GM19239 (cell line): Measurements from ENCODE around the gene TP53I13.

Source experiments
- DNase-seq: peaks from one replicate; pipeline ENCODE4 v3.0.0; 2011; ENCODE audit warnings: low spot score; ENCODE audit not compliant: insufficient read length
- FAIRE-seq: peaks from 2 replicates; lab custom pipeline; 2011; peaks lifted over from hg19 to GRCh38; lab: Jason Lieb, UNC

TP53I13 gene

DNA sequence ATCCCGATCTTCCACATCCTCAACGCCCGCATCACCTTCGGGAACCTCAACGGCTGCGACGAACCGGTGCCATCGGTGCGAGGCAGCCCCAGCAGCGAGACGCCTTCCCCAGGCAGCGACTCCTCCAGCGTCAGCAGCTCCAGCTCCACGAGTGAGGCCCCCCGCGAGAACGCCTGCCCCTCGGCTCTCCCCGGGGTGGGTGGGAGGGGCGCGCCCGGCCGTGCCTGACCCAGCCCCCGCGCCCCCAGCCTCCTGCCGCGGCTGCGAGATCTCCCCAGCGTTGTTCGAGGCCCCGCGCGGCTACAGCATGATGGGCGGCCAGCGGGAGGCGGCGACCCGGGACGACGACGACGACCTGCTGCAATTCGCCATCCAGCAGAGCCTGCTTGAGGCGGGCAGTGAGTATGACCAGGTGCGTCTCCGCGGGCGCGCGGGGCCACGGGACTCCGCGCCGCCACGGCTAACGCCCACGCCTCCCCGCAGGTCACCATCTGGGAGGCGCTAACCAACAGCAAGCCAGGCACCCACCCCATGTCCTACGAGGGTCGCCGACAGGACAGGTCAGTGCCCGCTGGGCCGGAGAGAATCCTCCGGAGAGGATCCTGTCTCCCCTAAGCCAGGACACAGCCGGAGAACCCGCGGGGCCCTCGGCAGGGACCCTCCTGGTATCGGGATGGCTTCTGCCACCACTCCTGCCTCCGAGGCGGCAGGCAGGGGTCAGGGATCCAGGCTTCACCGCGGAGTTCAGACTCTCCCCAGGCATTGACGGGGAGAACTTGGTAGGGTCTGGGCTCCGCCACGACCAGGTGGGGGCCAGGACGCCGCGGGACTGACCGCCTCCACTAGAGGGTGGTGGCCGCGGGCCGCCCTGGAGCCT lies 44.1 kb downstream of the TP53I13 start:
- FAIRE-seq, result no peak
- DNase-seq, result no peak

DNA sequence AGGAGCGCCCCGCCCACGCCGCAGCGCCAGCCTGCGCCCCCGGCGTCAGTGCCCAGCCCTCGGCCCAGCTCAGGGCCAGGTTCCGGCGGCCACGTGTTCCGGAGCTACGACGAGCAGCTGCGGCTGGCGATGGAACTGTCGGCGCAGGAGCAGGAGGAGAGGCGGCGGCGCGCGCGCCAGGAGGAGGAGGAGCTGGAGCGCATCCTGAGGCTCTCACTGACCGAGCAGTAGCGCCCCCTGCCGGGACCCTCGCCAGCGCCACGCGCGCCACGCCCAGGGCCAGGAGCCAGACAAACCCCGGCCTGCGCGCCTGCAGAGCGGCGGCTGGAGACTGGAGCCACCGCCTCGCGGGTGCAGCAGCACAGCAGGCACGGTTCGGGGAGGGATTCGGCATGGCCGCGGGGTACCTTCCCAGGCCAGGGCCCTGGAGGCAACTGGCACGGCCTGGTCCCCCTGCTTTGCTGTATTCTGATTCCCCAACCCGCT lies 44.9 kb downstream of the TP53I13 start:
- DNase-seq (peak; percentile 81), FAIRE-seq (peak; percentile 28)

DNA sequence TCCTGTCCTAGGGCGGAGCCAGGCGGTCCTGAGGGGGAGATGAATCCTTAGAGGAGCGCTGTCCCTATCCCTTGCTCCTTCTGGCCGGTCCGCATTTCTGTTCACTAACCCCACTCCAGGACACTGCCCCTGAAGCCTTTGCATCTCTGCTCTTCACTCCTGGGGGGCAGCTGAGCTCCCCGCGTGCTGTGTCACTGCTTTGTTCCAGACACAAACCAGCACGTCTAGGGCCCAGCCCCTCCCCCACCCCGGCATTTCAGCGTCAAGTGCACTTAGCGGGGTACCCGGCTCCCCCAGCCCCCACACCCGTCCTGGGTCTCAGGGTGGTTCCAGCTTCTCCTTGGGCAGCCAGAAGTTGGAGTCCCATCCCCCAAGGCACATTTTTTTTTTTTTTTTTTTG lies 45.4 kb downstream of the TP53I13 start:
- no peak for FAIRE-seq
- no peak for DNase-seq

DNA sequence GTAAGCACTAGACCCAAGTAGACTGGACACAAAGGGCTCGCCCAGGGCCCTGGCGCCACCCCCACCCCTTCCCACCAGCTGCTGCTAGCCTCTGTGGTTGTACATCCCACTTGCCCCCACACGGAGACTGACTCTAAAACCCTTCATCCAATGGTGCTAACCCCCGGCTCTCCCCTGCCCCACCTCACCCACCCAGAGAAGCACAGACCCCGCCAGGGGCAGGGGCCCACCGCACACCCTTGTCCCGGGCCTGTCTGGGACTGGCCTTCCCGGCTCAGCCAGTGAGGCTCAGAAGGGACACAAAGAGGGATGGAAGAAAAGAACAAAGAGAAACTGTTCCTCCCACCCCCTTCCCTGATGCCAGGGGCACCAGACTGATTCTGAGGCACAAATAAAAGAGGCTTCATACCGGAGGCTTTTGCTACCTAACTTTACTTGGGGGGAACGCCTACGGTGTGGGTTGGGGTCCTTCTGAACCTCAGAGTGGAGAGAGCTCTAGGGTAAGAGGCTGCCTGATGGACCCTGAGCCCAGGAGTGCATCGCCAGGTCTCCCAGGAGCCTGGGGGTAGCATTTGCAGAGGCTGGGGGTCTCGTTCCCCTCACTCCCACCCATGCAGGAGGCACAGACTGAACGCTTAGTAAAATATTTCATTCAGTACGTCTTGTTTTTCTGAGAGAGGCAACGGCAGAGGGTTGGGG lies 46.0 kb downstream of the TP53I13 start:
- no peak for FAIRE-seq

DNA sequence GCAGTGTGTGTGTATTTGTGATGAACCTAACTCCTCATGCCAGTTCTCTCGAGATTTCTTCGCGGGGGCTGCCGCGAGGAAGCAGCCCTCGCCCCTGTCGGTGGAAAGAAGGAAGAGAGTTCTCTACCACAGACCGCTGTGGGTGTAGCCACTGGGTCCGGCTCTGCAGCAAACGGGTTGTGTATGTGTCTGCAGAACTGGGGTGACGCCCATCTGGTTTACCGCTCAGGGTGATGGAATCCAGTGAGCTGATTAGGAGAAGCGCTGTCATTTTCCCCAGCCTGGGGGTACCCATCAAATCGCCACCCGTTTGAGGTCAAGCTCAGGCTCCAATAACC lies 46.5 kb downstream of the TP53I13 start:
- DNase-seq (no peak), FAIRE-seq (no peak)

More for the DNA sequence above, 46.0 kb downstream of the TP53I13 start:
- no peak for DNase-seq

DNA sequence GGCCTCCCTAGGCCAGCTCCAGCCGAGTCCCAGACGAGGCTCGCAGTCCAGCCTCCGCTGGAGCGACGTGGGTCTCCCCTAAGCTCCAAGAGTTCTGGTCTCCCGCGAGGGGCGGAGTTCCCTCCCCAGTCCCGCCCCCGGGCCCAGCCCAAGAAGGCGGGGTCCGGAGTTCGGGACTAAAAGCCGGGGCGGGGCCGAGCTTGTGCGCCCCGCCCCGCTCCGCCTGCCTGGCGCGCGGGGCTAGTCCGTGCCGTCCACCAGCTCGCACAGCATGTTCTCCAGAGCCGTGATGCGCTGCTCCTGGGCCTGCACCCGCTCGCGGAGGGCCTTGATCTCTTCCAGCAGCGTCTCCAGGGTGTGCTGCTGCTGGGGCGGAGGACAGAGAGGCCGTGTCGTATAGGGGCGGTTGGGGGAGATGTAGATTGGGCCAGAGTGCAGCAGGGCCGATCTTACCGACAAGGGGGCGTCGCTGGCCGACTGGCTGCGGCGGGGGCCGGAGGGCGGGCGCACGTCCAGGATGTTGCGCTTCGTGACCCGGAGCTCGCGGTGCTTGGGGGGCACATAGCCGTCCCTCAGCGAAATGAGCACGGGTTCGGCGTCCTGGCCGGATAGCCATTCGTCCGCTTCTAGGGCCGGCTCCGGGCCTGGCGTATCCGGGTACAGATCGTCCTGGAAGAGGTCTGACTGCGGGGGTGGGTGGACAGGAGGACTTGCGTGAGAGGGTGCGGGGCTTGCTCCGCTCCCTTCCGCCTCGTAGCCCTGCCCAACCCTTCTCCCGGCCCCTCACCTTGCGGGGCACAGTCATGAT lies 47.2 kb downstream of the TP53I13 start:
- FAIRE-seq, result peak; percentile 95

DNA sequence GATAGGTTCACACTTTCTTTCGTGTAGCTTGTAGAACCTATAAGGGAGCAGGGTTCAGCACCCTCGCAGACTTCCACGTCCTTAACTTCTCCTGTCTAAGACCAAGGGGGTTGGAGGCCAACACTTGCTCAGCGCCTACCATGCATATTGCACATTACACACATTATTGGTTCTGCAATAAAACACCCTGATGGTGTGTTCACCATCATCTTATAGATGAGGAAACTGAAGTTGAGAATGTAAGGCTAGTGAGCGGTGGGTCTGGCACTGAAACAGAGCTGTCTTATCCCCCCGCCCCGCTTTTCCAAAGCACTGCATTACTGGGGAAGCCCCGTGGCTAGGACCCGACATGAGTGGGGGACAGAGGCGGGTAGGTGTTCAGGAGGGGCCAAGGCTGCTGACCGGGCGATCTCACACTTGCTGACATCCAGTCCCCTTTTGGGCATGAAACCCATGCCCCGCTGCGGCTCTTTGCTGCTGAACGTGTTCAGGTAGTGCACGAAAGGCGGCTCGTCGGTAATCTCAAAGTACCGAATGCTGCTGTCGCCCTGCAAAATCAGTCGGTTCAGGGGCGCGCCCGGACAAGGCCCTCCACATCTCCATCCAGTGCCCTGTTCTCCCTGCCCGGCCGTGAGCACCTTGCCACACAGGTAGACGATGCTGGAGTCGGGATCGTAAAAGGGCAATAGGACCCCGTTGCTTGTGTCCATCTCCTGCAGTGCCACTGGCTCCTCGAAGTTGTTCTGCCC lies 48.0 kb downstream of the TP53I13 start:
- FAIRE-seq (peak; percentile 26), DNase-seq (no peak)

More for the DNA sequence above, 47.2 kb downstream of the TP53I13 start:
- peak; percentile 82 for DNase-seq

DNA sequence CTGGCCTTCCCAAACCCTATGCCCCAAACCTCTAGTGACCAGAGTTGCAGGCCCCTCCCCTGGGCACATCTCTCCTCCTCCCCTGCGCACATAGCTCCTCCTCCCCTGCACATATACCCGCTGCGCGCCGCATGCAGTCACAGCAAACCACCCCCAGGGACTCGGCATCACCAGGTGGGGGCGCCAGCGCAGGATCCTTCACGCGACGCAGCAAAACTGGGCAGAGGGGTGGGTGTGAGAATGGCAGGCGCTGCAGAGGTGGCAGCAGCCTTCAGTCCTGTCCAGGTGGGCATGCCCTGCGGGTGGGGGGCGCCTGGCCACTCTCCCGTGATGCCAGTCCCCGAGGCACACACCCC lies 48.6 kb downstream of the TP53I13 start:
- peak; percentile 83 for DNase-seq
- peak; percentile 97 for FAIRE-seq

DNA sequence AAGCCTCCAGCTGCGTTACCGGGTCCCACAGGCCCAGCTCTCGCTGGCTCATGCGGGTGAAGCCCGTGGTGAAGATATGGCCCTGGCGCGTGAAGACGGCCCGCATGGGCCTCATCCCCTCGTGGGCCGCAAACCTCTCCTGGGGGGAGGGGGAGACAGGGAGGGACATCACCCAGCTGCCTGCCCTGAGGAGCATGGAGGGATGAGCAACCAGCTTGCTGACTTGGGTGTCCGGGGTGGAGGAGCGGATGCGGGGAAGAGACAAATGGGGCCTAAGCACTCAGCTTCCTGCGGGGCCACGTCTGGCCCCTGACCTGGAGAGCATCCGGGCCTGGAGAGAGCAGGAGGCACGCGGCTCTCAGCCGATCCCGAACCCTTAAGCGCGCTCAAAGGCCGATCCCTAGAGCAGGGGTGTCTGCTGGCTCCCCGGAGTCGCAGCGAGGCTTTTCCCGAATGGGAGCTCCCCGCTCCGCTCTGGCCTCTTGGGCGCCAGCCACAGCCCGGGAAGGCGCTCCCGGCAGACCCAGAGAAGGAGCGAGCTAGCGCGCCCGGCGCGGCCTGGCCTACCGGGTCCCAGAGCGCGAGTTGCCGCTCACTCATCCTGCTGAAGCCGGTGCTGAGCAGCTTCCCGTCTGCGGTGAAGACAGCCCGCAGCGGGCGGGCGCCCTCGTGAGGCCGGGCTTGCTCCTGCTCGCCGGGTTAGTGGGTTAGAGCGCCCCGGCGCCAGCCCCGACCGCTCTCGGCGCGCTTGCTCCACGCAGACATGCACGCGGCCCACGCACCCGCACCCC lies 49.2 kb downstream of the TP53I13 start:
- peak; percentile 88 for FAIRE-seq
- DNase-seq, result peak; percentile 64

DNA sequence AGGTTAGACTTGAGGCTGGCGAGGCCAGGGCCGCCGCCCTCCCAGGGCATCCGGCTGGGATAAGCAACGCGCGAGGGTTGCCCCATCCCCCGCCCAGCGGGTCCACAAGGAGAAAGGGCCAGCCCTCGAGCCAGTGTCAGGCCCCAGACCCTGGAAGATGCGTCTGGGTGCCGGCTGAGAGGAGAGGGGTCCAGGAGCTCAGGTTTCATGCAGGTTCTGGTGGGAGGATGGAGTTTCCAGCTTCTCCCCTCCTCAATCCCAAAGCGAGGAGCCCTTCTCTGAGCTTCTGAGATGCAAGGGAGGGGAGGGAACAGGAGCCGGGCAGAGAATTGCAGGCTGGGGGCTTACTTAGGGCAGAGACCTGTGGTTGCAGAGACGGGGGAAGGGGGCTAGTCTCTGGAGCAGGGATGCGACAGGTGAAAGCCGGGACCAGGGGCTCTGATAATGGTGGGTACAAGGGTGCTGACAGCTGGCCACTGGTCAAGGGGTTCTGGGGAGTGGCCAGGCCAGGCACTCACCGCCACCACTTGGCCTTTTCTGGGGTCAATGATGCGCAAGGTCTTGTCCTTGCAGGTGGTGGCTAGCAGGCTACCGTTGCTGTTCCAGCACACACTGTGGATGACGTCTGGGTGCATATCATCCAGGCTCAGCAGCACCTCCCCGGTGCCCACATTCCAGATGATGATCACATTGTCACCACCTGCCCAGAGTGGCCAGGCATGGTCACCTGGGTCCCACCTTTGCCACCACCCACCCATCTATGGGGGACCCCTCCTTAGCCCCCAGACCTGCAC lies 50.0 kb downstream of the TP53I13 start:
- FAIRE-seq (no peak), DNase-seq (no peak)

DNA sequence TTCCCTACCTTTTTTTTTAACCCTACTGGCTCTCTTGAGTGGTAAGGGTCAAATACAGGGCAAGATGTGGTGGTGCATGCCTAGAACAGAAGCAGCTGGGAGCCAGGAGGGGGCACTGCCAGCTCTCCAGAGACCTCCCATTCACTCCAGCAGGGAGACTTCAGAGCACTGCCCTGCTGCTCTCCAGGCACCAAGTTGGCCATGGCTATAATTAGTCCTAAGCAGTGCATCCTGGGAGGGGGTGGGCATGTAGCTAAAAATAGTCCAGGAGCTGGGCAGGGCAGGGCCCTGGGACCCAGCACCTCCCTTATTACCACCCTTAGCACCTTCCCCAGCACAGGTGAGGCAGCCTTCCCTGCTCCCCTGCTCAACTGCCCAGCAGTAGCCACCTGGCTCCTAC lies 50.8 kb downstream of the TP53I13 start:
- DNase-seq (no peak), FAIRE-seq (no peak)

DNA sequence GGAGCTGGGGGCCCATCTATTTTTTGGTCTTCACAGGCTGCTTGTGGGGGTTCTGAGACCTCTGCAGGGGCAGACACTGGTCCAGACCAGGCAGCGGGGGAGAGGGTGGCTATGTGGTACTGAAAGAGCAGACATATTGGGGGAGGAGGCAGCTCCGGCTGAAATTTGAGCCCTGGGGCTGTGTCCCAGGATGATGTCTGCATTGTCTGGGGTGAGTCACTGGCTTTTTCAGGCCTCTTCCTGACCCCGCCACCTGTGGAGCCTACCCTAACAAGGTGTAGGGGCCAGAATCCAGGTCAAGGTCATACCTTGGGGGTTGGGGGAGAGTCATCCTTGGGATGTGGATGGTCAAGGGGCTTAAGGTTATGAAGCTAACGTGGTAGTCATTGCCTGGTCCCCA lies 51.8 kb downstream of the TP53I13 start:
- no peak for FAIRE-seq
- no peak for DNase-seq

DNA sequence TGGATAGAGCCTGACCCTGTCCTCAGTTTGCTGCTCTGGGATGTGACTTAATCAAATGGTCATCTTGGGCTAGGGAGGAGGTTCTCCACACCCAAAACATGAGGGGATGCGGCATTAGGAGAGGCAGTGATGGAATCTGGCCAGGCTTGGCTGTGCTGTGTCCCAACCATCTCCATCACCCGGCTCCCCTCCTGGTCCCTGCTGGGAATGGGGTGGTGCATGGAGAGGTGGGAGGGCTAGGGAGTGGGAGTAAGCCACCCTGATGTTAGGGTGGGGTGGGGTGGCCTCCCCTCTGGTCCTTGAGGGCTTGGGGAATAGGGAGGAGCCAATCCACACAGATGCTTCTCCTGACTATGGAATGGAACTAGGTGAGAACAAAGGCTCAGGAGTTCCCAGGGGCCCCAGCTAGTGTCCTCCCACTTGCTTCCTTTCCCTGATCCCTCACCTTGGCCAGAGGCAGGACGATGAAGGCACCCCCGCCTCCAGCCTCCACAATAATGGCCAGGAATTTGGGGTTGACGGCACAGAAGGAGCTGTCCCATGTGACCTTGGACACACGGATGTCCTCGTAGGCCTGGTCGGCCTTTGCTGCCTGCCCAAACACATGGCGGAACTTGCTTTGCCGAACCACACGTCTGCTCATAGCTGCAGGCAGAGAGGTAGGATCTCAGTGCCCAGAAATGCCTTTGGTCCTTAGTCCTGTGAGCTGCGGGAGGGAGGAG lies 52.4 kb downstream of the TP53I13 start:
- FAIRE-seq, result no peak
- DNase-seq, result no peak

DNA sequence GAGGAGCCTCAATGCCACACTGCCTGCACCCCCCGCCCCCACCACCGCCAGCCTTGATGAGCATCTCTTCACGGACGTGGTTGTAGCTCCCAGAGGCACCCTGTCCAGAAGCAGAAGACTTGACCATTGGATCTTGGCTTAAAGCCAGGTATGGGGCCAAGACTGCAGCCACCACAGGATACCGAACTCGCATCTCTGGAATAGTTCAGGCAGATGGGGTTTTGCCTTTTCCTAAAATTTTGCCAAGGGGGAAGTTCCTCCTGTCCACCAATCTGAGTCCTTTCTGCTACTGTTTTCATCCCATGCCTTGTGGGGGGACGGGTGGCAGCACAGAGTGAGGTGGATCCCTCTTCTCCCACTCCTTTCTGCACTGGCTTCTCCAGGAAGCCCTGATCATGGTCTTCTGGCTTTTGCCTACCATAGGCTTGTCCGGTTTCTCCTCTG lies 53.3 kb downstream of the TP53I13 start:
- DNase-seq, result no peak
- no peak for FAIRE-seq
